GM12878 (cell line): Measurements from ENCODE around the gene CCDC187.
"Not testable (repeated sequence)": the region's sequence is repeated elsewhere in the genome, so short reads cannot be mapped to it uniquely, and the experiment has no call there.

Experiments used
- ESRRA ChIP-seq: IDR thresholded peaks from 2 replicates; pipeline ENCODE4 v1.6.1; 2012; ENCODE audit warnings: mild to moderate bottlenecking, low read length, improper control_type of control experiment
- EZH2 ChIP-seq: IDR thresholded peaks from 2 replicates; pipeline ENCODE4 v1.6.1; 2012; ENCODE audit warnings: low read depth, mild to moderate bottlenecking, control low read depth, inconsistent platforms, low read length, borderline replicate concordance; ENCODE audit not compliant: control insufficient read depth
- KAT2A ChIP-seq: conservative IDR thresholded peaks from 2 replicates; pipeline ENCODE4 v1.6.1; 2011; ENCODE audit warnings: low read depth, low read length; ENCODE audit not compliant: control insufficient read depth
- NFYB ChIP-seq: IDR thresholded peaks from 2 replicates; pipeline ENCODE4 v1.6.1; 2011; ENCODE audit warnings: low read depth, mild to moderate bottlenecking, low read length, improper control_type of control experiment, moderate library complexity; ENCODE audit not compliant: insufficient read depth
- POLR2A ChIP-seq: IDR thresholded peaks from 2 replicates; pipeline ENCODE4 v1.6.1; 2011; ENCODE audit warnings: low read depth, mild to moderate bottlenecking, low read length
- POLR2AphosphoS2 ChIP-seq: IDR thresholded peaks from 2 replicates; pipeline ENCODE4 v1.6.1; 2011; ENCODE audit warnings: low read depth, mild to moderate bottlenecking, low read length, improper control_type of control experiment, moderate library complexity
- SMC3 ChIP-seq: IDR thresholded peaks from 2 replicates; pipeline ENCODE4 v1.6.1; 2011; ENCODE audit warnings: low read length, improper control_type of control experiment, borderline replicate concordance
- STAT1 ChIP-seq: fragments of 450-650 bp; conservative IDR thresholded peaks from 2 replicates; pipeline ENCODE4 v1.6.1; 2014; ENCODE audit warnings: antibody characterized with exemption, mild to moderate bottlenecking
- TF ChIP-seq, protein P1 (sequence below): IDR thresholded peaks from 2 replicates; pipeline ENCODE4 v1.6.1; 2012; ENCODE audit warnings: mild to moderate bottlenecking, low read depth, low read length
- TF ChIP-seq, protein P2 (sequence below), 3 experiments: IDR thresholded peaks in 2 of 3; conservative IDR thresholded peaks in 1 of 3; 2 replicates each; pipeline ENCODE4 v1.5.1; 2011; ENCODE audit warnings: low read depth in 3 of 3, low read length in 3 of 3, mild to moderate bottlenecking in 3 of 3, control low read depth in 2 of 3, moderate library complexity in 2 of 3, inconsistent platforms in 1 of 3, mixed read lengths in 1 of 3; ENCODE audit not compliant: control insufficient read depth in 2 of 3, insufficient read depth in 1 of 3; ENCODE audit errors: extremely low read depth in 1 of 3

DNA sequence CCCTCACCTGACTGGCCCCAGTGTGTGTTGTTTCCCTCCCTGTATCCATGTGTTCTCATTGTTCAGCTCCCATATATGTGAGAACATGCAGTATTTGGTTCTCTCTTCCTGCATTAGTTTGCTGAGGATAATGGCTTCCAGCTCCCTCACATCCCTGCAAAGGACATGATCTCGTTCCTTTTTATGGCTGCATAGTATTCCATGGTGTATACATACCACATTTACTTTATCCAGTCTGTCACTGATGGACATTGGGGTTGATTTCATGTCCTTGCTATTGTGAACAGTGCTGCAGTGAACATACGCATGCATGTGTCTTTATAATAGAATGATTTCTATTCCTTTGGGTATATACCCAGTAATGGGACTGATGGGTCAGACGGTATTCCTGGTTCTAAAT lies 16.1 kb upstream of the CCDC187 start:
- not testable (repeated sequence) for TF ChIP-seq EZH2, POLR2AphosphoS2, STAT1, POLR2A, SMC3, KAT2A, ESRRA, NFYB
- TF ChIP-seq, protein P1, sequence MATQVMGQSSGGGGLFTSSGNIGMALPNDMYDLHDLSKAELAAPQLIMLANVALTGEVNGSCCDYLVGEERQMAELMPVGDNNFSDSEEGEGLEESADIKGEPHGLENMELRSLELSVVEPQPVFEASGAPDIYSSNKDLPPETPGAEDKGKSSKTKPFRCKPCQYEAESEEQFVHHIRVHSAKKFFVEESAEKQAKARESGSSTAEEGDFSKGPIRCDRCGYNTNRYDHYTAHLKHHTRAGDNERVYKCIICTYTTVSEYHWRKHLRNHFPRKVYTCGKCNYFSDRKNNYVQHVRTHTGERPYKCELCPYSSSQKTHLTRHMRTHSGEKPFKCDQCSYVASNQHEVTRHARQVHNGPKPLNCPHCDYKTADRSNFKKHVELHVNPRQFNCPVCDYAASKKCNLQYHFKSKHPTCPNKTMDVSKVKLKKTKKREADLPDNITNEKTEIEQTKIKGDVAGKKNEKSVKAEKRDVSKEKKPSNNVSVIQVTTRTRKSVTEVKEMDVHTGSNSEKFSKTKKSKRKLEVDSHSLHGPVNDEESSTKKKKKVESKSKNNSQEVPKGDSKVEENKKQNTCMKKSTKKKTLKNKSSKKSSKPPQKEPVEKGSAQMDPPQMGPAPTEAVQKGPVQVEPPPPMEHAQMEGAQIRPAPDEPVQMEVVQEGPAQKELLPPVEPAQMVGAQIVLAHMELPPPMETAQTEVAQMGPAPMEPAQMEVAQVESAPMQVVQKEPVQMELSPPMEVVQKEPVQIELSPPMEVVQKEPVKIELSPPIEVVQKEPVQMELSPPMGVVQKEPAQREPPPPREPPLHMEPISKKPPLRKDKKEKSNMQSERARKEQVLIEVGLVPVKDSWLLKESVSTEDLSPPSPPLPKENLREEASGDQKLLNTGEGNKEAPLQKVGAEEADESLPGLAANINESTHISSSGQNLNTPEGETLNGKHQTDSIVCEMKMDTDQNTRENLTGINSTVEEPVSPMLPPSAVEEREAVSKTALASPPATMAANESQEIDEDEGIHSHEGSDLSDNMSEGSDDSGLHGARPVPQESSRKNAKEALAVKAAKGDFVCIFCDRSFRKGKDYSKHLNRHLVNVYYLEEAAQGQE: not testable (repeated sequence)
- TF ChIP-seq, protein P2, sequence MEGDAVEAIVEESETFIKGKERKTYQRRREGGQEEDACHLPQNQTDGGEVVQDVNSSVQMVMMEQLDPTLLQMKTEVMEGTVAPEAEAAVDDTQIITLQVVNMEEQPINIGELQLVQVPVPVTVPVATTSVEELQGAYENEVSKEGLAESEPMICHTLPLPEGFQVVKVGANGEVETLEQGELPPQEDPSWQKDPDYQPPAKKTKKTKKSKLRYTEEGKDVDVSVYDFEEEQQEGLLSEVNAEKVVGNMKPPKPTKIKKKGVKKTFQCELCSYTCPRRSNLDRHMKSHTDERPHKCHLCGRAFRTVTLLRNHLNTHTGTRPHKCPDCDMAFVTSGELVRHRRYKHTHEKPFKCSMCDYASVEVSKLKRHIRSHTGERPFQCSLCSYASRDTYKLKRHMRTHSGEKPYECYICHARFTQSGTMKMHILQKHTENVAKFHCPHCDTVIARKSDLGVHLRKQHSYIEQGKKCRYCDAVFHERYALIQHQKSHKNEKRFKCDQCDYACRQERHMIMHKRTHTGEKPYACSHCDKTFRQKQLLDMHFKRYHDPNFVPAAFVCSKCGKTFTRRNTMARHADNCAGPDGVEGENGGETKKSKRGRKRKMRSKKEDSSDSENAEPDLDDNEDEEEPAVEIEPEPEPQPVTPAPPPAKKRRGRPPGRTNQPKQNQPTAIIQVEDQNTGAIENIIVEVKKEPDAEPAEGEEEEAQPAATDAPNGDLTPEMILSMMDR (IDR thresholded peaks at IDR 0.05 in 2 of 3, conservative IDR thresholded peaks at IDR 0.05 in 1 of 3; ENCODE audit: control insufficient read depth in 2 of 3, extremely low read depth in 1 of 3, insufficient read depth in 1 of 3, low read depth in 3 of 3, low read length in 3 of 3): not testable (repeated sequence)
